Measurements from ENCODE around the gene AUTS2.

Gene AUTS2

DNA sequence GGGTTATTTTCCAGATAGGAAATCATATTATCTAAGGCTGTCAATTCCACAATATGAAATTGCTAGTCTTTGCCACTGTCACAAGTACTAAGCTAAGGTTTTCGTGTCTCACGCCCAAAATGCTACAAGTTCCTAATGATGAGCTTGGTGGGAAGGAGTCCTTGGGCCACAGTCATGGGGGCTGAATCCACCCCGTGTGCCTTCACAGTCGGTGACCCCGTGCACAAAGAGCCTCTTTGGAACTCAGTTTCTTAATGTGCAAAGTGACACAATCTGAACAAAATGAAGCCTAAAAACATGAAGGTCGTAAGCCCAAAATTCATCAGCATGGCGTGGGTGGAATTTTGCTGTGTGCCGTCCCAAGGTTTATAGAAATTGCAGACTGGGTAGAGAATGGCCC, 1196.7 kb downstream of the AUTS2 start:
- no peak overlapping the region for H3K27ac ChIP-seq (ENCODE audit: low read depth, low read length, poor library complexity, severe bottlenecking)
- no peaks in the 10 kb centered on the region for H4K20me1 ChIP-seq (ENCODE audit: insufficient read depth, low read length)
- H3K9ac ChIP-seq (ENCODE audit: low read length): no peak overlapping the region
- no peaks in the 10 kb centered on the region for H3K27me3 ChIP-seq (ENCODE audit: insufficient read depth, low read length)
- no peak overlapping the region for H2AFZ ChIP-seq (ENCODE audit: low read length)
- H3K79me2 ChIP-seq (ENCODE audit: insufficient read depth, low read length): no peaks in the 10 kb centered on the region
- peaks cover 8% of the 10 kb centered on the region for H3K9me3 ChIP-seq (ENCODE audit: low read length)
- no peaks in the 10 kb centered on the region for H3K4me1 ChIP-seq (ENCODE audit: insufficient read depth, low read length, severe bottlenecking)
- H3F3A ChIP-seq (ENCODE audit: insufficient read depth, low read length): no peaks in the 10 kb centered on the region
- TF ChIP-seq, protein P1, sequence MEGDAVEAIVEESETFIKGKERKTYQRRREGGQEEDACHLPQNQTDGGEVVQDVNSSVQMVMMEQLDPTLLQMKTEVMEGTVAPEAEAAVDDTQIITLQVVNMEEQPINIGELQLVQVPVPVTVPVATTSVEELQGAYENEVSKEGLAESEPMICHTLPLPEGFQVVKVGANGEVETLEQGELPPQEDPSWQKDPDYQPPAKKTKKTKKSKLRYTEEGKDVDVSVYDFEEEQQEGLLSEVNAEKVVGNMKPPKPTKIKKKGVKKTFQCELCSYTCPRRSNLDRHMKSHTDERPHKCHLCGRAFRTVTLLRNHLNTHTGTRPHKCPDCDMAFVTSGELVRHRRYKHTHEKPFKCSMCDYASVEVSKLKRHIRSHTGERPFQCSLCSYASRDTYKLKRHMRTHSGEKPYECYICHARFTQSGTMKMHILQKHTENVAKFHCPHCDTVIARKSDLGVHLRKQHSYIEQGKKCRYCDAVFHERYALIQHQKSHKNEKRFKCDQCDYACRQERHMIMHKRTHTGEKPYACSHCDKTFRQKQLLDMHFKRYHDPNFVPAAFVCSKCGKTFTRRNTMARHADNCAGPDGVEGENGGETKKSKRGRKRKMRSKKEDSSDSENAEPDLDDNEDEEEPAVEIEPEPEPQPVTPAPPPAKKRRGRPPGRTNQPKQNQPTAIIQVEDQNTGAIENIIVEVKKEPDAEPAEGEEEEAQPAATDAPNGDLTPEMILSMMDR (IDR thresholded peaks at IDR 0.05; ENCODE audit: low read length): no peak
- no peak overlapping the region for H3K4me3 ChIP-seq (ENCODE audit: low read depth, low read length, poor library complexity, severe bottlenecking)
- no peaks in the 10 kb centered on the region for H3K9me2 ChIP-seq (ENCODE audit: low read depth, low read length)
- peaks cover 18% of the 10 kb centered on the region for H3K36me3 ChIP-seq (ENCODE audit: insufficient read depth, low read length)
- H3K4me2 ChIP-seq (ENCODE audit: low read length): no peak overlapping the region

DNA sequence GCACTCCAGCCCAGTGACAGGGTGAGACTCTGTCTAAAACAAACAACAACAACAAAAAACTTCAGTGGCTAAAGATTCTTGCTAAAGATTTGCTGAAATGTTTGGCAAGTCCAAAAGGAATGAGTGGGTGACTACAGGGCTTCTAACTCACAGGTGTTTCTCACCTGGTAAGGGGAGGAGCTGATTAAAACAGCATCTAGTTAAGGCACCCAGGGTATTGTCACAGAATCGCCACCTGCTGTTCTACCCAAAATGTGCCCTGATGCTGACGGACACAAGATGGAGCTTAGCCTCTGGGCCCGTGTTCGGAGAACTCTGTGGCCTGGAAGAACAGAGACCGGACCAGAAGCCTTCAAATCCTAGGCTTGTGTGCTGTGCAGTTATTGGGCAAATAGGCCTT, 1197.7 kb downstream of the AUTS2 start:
- Histone ChIP-seq H3K9me3 (ENCODE audit: low read length) (peaks cover 16% of the 10 kb centered on the region), H3K27ac (ENCODE audit: low read depth, low read length, poor library complexity, severe bottlenecking) (no peak overlapping the region), H4K20me1 (ENCODE audit: insufficient read depth, low read length) (no peaks in the 10 kb centered on the region), H3K27me3 (ENCODE audit: insufficient read depth, low read length) (no peaks in the 10 kb centered on the region), H3K9me2 (ENCODE audit: low read depth, low read length) (no peaks in the 10 kb centered on the region), H3K4me2 (ENCODE audit: low read length) (no peak overlapping the region), H2AFZ (ENCODE audit: low read length) (no peak overlapping the region), H3K4me3 (ENCODE audit: low read depth, low read length, poor library complexity, severe bottlenecking) (no peak overlapping the region), H3K4me1 (ENCODE audit: insufficient read depth, low read length, severe bottlenecking) (no peaks in the 10 kb centered on the region), H3K36me3 (ENCODE audit: insufficient read depth, low read length) (peaks cover 11% of the 10 kb centered on the region), H3F3A (ENCODE audit: insufficient read depth, low read length) (no peaks in the 10 kb centered on the region), H3K79me2 (ENCODE audit: insufficient read depth, low read length) (no peaks in the 10 kb centered on the region), H3K9ac (ENCODE audit: low read length) (no peak overlapping the region)
- TF ChIP-seq EZH2 (IDR thresholded peaks at IDR 0.05; ENCODE audit: borderline replicate concordance, low read length): no peak
- TF ChIP-seq, protein P1 (IDR thresholded peaks at IDR 0.05; ENCODE audit: low read length): no peak; the same call in 1 of the 2 replicates

DNA sequence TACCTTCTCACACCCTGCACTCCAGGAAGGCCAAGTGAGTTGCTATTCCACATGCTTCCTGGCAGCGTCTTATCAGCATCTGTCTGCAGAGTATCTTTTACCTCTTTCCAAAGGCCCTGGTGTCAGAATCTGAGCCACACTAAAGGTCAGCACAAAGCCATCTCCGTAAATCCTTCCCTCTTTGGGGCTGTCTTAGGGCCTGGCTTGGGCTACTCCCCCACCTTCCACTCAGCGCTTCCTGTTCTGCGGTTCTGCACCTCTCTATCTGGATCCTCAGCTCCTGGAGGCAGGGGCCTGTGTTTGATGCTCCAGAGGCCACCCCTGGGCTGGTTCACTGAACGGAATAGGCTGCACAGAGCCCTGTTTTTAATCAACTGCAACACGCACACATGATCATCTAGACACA, 1198.8 kb downstream of the AUTS2 start:
- no peak overlapping the region for H3K4me3 ChIP-seq (ENCODE audit: low read depth, low read length, poor library complexity, severe bottlenecking)
- H3K9ac ChIP-seq (ENCODE audit: low read length): no peak overlapping the region
- H3K27ac ChIP-seq (ENCODE audit: low read depth, low read length, poor library complexity, severe bottlenecking): no peak overlapping the region
- no peaks in the 10 kb centered on the region for H3K4me1 ChIP-seq (ENCODE audit: insufficient read depth, low read length, severe bottlenecking)
- no peak overlapping the region for H3K4me2 ChIP-seq (ENCODE audit: low read length)
- no peaks in the 10 kb centered on the region for H3K36me3 ChIP-seq (ENCODE audit: insufficient read depth, low read length)
- no peaks in the 10 kb centered on the region for H3K27me3 ChIP-seq (ENCODE audit: insufficient read depth, low read length)
- H4K20me1 ChIP-seq (ENCODE audit: insufficient read depth, low read length): no peaks in the 10 kb centered on the region
- H3K9me3 ChIP-seq (ENCODE audit: low read length): peaks cover 16% of the 10 kb centered on the region
- TF ChIP-seq, protein P1 (IDR thresholded peaks at IDR 0.05; ENCODE audit: low read length): no peak
- TF ChIP-seq EZH2 (IDR thresholded peaks at IDR 0.05; ENCODE audit: borderline replicate concordance, low read length): no peak
- H2AFZ ChIP-seq (ENCODE audit: low read length): no peak overlapping the region
- no peaks in the 10 kb centered on the region for H3K9me2 ChIP-seq (ENCODE audit: low read depth, low read length)
- no peaks in the 10 kb centered on the region for H3F3A ChIP-seq (ENCODE audit: insufficient read depth, low read length)
- H3K79me2 ChIP-seq (ENCODE audit: insufficient read depth, low read length): no peaks in the 10 kb centered on the region

Data from OCI-LY1 (cell line).